ENCODE measurements around the gene SHB. TPM values are rescaled to one million over a fixed set of nuclear protein-coding genes. Genes with fewer than 3 reads are reported as not detected.

The SHB gene
- total RNA-seq, 1 experiment from 2014 or later = 12.2 TPM

DNA sequence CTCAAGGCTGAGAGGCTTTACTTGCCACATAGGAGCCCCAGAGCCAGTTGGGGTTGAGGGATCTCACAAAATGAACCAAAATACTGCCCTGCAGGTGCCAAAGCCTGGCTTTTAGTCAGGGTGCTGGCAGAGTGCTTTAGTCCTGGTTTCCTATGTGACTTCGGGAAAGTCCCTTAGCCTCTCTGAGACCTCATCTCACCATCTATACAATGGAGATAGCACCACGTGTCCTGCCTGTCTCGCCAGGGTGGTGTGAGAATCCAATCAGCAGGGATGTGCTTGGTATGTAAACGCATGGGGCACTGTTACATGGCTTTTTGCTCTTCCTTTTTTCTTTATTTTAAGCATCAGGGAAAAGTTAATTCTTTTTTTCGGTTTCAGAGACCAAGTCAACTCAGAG lies 68.3 kb downstream of the SHB start:
- Mint-ChIP-seq H3K27me3 (ENCODE audit: low read depth) (no peaks in the 10 kb centered on the region), H3K4me1 (peaks cover 15% of the 10 kb centered on the region), H3K36me3 (no peaks in the 10 kb centered on the region), H3K4me3 (no peak overlapping the region), H3K27ac (no peak overlapping the region; the same call in 1 of the 2 replicates), H3K9me3 (no peaks in the 10 kb centered on the region)
- no peak for DNase-seq (ENCODE audit: low spot score)
- TF ChIP-seq HMGA2 (CRISPR knock-in tag; IDR thresholded peaks at IDR 0.05) (no peak), MYBL2 (CRISPR knock-in tag; IDR thresholded peaks at IDR 0.05) (no peak), ZNF671 (CRISPR knock-in tag; IDR thresholded peaks at IDR 0.05) (no peak), ZMAT4 (CRISPR knock-in tag; IDR thresholded peaks at IDR 0.05) (no peak), MAX (CRISPR knock-in tag; IDR thresholded peaks at IDR 0.05) (no peak), TP53 (CRISPR knock-in tag; IDR thresholded peaks at IDR 0.05) (no peak), FOXK1 (CRISPR knock-in tag; IDR thresholded peaks at IDR 0.05) (no peak), NR3C1 (CRISPR knock-in tag; conservative IDR thresholded peaks at IDR 0.05; ENCODE audit: low read depth) (no peak)
- TF ChIP-seq, protein P1, sequence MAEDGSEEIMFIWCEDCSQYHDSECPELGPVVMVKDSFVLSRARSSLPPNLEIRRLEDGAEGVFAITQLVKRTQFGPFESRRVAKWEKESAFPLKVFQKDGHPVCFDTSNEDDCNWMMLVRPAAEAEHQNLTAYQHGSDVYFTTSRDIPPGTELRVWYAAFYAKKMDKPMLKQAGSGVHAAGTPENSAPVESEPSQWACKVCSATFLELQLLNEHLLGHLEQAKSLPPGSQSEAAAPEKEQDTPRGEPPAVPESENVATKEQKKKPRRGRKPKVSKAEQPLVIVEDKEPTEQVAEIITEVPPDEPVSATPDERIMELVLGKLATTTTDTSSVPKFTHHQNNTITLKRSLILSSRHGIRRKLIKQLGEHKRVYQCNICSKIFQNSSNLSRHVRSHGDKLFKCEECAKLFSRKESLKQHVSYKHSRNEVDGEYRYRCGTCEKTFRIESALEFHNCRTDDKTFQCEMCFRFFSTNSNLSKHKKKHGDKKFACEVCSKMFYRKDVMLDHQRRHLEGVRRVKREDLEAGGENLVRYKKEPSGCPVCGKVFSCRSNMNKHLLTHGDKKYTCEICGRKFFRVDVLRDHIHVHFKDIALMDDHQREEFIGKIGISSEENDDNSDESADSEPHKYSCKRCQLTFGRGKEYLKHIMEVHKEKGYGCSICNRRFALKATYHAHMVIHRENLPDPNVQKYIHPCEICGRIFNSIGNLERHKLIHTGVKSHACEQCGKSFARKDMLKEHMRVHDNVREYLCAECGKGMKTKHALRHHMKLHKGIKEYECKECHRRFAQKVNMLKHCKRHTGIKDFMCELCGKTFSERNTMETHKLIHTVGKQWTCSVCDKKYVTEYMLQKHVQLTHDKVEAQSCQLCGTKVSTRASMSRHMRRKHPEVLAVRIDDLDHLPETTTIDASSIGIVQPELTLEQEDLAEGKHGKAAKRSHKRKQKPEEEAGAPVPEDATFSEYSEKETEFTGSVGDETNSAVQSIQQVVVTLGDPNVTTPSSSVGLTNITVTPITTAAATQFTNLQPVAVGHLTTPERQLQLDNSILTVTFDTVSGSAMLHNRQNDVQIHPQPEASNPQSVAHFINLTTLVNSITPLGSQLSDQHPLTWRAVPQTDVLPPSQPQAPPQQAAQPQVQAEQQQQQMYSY (CRISPR knock-in tag; IDR thresholded peaks at IDR 0.05) = no peak
- TF ChIP-seq, protein P2, sequence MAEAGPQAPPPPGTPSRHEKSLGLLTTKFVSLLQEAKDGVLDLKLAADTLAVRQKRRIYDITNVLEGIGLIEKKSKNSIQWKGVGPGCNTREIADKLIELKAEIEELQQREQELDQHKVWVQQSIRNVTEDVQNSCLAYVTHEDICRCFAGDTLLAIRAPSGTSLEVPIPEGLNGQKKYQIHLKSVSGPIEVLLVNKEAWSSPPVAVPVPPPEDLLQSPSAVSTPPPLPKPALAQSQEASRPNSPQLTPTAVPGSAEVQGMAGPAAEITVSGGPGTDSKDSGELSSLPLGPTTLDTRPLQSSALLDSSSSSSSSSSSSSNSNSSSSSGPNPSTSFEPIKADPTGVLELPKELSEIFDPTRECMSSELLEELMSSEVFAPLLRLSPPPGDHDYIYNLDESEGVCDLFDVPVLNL (CRISPR knock-in tag; IDR thresholded peaks at IDR 0.05; ENCODE audit: borderline replicate concordance, low read depth) = no peak
- ATAC-seq = no peak
- ChIA-PET POLR2A (no interaction called here), CTCF (no interaction called here)

DNA sequence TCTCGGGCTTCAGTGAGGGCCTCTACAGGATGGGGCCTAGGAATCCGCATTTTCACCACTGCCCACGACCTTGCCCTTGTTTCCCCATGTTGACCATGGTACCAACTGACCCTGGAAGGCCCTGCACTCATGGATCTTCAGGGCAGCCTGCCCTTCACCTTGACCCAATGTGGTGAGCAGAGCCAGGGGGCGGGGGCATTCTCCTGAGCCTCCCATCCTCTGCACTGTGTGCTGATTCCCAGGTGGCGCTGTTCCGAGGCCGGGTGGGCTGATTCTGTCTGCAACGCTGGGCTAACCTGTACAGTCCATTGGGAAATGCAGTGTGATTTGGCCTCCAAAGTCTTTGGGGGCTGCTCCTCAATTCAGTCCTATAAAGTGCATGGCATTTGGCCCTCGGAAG lies 68.7 kb downstream of the SHB start:
- H3K27me3 Mint-ChIP-seq (ENCODE audit: low read depth) = no peaks in the 10 kb centered on the region
- ATAC-seq = peak; percentile 85
- POLR2A ChIA-PET = no interaction called here
- TF ChIP-seq ZNF317 (CRISPR knock-in tag; IDR thresholded peaks at IDR 0.05; ENCODE audit: borderline replicate concordance, low read depth) (no peak), ATF6 (CRISPR knock-in tag; IDR thresholded peaks at IDR 0.05) (no peak), NR2C2 (CRISPR knock-in tag; IDR thresholded peaks at IDR 0.05) (no peak), ZNF281 (CRISPR knock-in tag; IDR thresholded peaks at IDR 0.05) (no peak), ETV6 (CRISPR knock-in tag; IDR thresholded peaks at IDR 0.05) (no peak), TP53 (CRISPR knock-in tag; IDR thresholded peaks at IDR 0.05) (no peak), AFF4 (CRISPR knock-in tag; IDR thresholded peaks at IDR 0.05; ENCODE audit: borderline replicate concordance) (no peak), ATF1 (CRISPR knock-in tag; IDR thresholded peaks at IDR 0.05) (no peak)
- TF ChIP-seq, protein P3, sequence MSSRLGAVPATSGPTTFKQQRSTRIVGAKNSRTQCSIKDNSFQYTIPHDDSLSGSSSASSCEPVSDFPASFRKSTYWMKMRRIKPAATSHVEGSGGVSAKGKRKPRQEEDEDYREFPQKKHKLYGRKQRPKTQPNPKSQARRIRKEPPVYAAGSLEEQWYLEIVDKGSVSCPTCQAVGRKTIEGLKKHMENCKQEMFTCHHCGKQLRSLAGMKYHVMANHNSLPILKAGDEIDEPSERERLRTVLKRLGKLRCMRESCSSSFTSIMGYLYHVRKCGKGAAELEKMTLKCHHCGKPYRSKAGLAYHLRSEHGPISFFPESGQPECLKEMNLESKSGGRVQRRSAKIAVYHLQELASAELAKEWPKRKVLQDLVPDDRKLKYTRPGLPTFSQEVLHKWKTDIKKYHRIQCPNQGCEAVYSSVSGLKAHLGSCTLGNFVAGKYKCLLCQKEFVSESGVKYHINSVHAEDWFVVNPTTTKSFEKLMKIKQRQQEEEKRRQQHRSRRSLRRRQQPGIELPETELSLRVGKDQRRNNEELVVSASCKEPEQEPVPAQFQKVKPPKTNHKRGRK (CRISPR knock-in tag; IDR thresholded peaks at IDR 0.05; ENCODE audit: borderline replicate concordance) = no peak

More for the DNA sequence above, 68.7 kb downstream of the SHB start:
- Mint-ChIP-seq H3K27ac (no peak overlapping the region), H3K4me3 (no peak overlapping the region), H3K9me3 (no peaks in the 10 kb centered on the region), H3K36me3 (no peaks in the 10 kb centered on the region), H3K4me1 (peaks cover 15% of the 10 kb centered on the region)
- CTCF ChIA-PET = interaction anchor here (0.9 to 3.2 kb wide), 5 partner anchors 25 to 87 kb away, joined by 3 to 14 read pairs (median 5); no protein-coding TSS in a partner anchor
- DNase-seq (ENCODE audit: low spot score) = peak; percentile 36

Data from WTC11 (cell line).